Activated gamma-delta T cell treated with Interleukin-2 at 50 U/mL for 16 hours (primary cell): ENCODE measurements around the gene FARP1.

Experiments used
- DNase-seq: peaks from one replicate; pipeline ENCODE4 v3.0.0-alpha.2; 2020

Gene FARP1

GRCh38 chr13:98175043-98175442, 32.1 kb downstream of the FARP1 start:
- DNase-seq = no peak

DNA sequence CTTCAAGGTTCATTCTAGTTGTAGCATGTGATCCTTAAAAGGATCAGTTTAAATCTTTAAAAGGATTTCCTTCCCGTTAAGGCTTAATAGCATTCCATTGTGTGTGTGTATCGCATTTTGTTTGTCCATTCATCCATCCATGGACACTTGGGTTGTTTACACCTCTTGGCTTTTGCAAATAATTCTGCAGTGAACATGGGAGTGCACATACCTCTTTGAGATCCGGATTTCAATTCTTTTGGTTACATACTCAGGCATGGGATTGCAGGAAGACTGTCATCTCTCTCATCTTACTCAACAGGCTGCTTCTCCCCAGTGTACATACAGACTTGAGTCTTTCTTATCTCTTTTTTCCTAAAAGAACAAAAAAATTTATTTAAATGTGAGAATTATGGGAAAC, 32.9 kb downstream of the FARP1 start:
- no peak for DNase-seq

DNA sequence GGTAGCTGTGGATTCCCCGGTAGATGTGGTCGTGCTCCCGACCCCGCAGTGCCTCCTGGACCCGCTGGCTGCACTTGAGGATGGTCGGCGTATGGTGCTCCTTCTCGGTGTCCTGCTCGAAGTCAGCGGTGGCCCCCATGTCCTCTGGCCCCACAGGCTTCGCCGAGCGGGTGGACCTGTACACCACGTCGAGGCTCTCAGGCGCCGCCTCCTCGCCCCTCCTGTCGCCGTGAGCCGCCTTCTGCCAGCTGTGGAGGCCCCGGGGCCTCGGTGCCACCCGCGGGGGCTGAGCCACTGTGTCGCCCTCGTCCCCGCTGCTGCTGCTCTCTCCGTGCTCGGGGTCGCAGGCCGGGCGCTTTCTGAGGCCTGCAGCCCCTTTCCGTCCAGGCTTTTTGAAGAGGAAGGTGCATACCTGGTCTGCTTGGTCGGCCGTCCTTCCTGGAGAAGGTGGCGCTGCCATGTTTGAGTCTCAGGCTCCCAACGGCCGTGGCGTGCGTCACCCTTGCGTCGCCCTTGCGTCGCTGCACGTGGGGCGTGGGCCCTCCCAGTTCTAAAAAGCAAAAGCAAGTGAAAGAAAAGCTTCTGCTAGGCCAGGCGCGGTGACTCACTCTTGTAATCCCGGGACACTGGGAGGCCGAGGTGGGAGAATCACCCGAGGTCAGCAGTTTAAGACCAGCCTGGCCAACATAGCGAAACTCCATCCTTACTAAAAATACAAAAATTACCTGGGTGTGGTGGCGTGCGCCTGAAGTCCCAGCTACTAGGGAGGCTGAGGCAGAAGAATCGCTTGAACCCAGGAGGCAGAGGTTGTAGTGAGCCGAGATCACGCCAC, 34.1 kb downstream of the FARP1 start, which contains the start of gene RNF113B:
Gene RNF113B, minus strand, starts transcription at position 493 of the 832 bp plus-strand sequence. Its CDS starts 33 bp downstream, at position 460.
- no peak for DNase-seq

GRCh38 chr13:98180092-98180491, 37.2 kb downstream of the FARP1 start:
- DNase-seq = no peak

- no peak for DNase-seq
Observed at GRCh38 chr13:98181111-98181815, 38.4 kb downstream of the FARP1 start.

DNA sequence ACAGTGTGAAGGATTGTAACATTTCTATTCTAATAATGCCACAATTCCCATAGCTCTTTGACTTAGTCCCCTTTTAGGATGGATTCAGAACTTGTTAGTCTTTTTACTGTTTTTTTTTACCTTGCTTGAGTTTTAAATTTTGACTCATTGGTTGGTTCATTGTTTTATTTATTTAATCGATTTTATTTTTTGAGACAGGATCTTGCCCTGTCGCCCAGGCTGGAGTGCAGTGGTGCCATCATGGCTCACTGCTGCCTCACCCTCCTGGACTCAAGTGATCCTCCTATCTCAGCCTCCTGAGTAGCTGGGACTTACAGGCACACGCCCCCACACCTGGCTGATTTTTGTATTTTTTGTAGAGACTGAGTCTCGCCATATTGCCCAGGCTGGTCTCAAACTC, 39.3 kb downstream of the FARP1 start:
- DNase-seq = no peak

DNA sequence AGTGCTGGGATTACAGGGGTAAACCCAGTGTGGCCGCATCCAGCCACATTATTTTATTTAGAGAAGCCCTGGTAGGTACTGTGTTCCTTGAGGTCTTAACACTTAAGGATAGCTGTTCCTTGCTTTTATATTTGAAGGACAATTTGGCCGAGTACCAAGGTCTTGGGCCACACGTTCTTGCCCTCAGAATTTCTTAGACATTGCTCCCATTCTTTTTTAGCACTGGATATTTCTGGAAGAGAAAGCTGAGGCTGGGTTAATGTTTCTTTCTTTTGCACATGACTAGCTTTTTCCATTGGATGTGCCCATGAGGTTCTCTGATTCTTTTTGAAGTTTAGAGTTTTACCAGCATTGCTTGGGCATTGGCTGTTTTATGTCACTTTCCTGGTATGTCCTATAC, 39.7 kb downstream of the FARP1 start:
- no peak for DNase-seq

GRCh38 chr13:98184792-98185191, 41.9 kb downstream of the FARP1 start:
- no peak for DNase-seq

DNA sequence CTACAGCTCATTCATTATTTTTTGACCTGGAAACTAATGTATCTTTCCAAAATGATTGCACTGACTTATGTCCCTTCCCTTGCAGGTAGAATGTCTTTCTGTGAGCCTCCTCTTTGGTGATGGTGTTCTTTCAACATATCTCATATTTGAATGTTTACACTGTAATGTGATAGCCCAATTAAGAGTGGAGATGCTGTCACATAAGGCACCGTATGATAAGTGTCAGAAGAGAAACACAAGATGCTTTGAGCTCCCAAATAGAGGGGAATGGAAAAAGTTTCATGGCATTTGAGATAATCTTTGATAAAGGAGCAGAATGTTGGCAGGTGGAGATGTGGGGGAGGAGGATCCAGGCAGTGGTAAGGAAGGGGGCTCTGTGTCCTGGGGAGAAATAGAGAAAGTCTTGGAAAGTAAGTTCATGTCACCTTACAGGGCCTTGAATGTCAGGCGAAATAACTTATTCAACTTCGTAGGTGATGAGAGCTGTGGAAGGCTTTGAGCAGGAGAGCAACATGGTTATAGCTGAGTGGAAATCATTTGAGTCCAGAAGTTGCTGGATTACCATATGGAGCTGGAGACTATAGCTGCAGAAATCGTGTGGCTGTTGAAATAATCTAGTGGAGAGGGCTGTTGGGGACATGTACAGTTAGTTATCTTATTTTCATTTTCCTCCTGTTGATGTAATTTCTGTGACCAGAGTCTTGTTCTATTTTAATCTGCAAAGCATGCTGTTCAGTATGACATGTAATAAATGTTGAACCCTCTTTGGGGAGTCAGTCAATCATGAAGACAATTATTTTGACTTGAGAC, 44.5 kb downstream of the FARP1 start:
- no peak for DNase-seq

GRCh38 chr13:98187965-98188261, 45.0 kb downstream of the FARP1 start:
- DNase-seq = no peak

DNA sequence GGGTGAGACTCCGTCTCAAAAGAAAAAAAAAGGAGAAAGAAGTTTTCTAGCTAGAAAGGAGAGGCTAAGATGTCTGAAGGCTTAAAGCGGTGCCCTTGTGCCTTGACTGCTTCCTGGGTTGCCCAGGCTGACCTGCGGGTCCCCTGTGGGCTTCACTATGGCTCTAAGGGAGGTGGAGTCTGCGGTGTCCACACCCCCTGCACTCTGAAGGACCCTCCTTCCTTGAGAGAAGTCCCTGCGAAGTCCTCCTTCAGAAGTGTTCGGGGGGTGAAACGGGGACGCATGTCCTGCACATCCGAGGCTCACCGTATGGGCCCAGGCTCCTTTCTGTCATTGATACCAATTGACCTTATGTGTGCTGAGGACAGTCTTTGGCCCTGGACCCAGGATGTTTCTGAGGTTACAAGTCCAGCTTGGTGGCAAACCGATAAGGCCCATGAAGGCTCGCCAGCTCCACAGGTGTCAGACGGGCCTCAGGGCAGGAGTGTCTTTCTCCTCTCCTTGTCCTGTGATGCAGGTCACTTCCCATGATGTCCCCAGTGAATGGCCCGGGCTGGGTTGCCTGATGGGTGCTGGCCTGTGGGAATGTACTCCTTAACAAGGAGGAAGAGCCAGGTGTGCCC, 45.8 kb downstream of the FARP1 start:
- no peak for DNase-seq

DNA sequence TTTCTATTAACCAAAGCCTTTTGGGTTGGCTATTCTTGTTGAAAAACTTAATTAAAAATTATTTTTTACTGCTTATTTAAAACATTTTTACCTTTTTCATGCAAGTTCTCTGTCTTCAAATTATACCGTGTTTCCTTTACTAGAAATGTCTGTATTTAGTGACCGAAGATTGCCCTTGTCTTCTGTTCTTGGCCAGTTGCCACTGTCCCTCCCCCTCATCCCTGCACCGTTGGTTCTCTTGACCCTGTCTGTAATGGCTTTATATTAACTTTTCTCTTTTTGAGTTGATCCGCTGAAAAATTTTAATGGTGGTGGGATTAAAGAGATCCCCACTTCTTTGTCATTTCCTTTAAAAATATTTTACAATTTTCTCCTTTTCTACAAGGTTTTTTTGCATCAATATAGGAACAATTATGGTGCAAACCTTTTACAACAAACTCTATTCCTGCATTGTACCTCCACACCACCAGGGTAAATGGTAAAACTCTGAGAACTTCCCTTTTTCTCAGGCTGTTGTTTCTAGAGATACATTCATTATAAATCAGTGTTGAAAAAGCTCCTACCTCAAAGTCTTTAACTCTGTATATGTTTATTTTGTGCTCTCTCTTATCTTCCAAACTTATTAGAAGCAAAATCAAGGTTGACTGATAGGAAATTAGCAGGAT, 47.1 kb downstream of the FARP1 start:
- DNase-seq = no peak

DNA sequence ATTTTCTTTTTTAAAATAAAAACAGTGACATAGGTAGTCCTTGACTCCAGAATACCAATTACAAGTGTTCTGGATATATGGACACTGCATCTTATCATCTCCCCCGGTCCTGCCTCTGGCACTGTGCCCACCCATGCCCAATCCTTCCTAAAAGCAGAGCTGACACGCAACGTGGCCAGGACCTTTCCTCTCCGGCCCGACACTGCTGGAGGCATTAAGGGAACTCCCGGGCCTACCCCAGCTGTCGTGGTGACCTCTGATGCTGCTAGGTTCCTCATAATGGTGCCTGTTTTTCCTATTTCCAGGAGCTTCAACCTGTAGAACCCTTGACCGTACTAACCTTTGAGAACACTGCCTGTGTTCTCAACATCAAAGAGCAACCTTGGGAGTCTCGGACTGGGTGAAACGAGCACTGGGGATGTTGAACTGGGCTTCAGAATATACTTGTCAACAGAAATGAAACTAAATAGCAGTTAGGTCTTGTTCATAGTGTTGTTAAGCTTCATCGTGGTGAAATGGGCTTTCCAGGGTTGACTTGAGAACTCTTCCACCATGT, 48.1 kb downstream of the FARP1 start:
- no peak for DNase-seq

- no peak for DNase-seq
Observed at GRCh38 chr13:98192008-98192407, 49.1 kb downstream of the FARP1 start.

- no peak for DNase-seq
Observed at GRCh38 chr13:98195054-98195791, 52.3 kb downstream of the FARP1 start.

DNA sequence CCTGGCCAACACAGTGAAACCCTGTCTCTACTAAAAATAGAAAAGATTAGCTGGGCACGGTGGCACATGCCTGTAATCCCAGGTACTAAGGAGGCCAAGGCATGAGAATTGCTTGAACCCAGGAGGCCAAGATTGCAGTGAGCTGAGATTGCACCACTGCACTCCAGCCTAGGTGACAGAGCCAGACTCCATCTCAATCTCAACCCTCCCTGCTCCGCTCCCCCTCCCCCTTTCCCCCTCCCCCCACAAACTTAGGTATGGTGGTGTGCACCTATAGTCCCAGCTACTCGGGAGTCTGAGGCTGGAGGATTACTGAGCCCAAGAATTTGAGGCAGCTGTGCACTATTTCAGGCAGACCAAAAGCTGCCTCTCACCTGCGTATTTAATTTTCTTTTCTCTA, 55.8 kb downstream of the FARP1 start:
- DNase-seq = no peak

DNA sequence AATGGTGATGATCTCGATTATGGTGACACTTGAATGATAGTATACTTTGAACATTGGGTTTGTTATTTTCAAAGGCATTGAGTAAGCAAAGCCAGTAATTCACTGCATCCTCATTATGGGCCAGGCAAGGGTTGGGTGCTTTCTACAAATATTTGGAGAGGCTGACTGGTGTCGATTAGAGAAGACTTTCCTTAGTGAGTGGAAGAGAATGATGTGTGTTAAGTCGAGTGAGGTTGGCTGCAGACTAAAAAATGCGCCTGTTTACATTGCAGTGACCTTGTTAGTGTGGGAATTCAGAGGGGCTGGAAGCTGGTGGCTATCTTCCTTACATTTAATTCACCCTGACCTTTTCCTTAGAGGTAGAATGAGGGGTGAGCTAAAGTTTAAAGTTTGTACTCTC, 56.6 kb downstream of the FARP1 start:
- no peak for DNase-seq

GRCh38 chr13:98200211-98200878, 57.5 kb downstream of the FARP1 start:
- no peak for DNase-seq

DNA sequence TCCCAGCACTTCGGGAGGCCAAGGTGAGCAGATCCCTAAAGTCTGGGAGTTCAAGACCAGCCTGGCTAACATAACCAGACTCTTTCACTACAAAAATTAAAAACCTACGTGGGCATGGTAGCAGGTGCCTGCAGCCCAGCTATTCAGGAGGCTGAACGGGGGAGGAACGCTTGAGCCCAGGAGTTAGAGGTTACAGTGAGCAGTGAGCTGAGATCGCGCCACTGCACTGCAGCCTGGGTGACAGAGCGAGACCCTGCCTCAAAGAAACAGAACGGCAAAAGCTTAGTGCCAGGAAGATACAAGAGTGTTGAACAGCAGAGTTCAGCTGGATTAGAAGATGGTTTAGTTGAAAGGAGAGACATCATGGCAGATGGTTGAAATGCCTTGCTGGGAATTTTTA, 58.3 kb downstream of the FARP1 start:
- no peak for DNase-seq

- no peak for DNase-seq
Observed at GRCh38 chr13:98201984-98202383, 59.1 kb downstream of the FARP1 start.
